DMS53 treated with DMSO at 0.1 percent for 48 hours (cell line): ENCODE data around the gene WFIKKN1.
"Not testable (repeated sequence)": the region's sequence is repeated elsewhere in the genome, so short reads cannot be mapped to it uniquely, and the experiment has no call there.

Experiments
- DNase-seq: peaks from one replicate; lab custom pipeline; 2025; ENCODE audit not compliant: unreplicated experiment; lab: John Stamatoyannopoulos, UW

Gene WFIKKN1

GRCh38 chr16:593807-594206 is 37.0 kb upstream of the WFIKKN1 start:
- DNase-seq, result no peak

GRCh38 chr16:595094-595528 is 35.7 kb upstream of the WFIKKN1 start:
- DNase-seq, result no peak

DNA sequence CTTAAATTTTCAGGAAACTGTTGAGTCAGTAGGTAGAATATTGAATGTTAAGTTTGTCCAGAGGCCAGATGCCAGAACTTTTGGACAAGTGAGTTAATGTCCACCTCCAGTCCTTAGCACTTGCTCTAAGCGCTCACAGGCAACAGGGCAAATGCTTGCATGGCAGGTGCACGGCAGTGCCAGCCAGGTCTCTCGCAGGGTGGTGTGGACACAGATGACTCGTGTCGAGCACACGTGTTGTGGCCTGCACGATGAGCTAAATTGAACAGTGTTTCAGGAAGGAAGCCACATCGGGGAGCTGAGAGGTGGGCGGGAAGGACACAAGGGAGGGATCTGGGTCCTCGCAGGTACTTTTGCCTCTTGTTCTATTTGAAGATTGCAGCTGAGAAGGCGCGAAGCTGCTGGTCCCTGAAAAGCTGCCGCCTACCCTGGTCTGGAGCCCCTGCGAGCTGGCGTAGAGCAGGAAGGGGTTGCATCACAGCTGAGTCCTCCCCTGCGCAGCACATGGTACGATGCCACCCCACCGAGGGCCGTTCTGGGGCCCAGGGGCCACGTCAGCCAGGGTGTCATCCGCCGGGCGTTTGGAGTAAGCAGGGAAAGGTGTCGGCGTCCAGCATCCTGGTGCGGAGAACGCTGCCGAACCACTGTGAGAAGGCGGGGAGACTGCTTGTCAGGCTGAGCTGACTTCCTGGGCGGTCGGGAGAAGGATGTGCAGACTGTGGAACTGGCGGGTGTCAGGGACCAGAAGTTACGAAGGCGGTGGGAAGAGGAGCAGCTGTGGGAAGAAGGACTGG is 34.6 kb upstream of the WFIKKN1 start:
- DNase-seq, result no peak

DNA sequence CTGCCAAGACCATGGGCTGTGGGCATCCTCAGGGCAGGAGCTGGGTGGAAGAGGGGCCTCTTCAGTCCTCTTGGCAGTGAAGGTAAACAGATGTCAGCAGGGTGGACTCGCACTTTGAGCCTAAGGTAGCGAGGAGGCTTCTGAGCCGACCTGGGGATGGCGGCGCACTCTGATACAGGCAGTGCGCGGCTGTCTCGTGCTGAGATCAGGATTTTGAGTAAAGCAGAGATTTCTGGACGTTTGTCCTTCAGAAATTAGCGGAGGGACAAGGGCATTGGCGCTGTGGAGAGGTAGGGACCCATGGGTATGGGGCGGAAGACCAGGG is 34.1 kb upstream of the WFIKKN1 start:
- no peak for DNase-seq

DNA sequence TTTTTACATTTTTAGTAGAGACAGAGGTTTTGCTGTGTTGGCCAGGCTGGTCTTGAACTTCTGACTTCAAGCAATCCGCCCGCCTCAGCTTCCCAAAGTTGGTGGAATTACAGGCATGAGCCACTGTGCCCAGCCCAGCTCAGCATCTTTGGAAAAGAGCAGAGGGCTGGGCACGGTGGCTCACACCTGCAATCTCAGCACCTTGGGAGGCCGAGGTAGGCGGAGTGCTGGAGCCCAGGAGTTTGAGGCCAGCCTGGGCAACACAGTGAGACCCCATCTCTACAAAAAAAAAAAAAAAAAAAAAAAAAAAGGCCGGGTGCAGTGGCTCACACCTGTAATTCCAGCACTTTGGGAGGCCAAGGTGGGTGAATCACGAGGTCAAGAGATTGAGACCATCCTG is 33.1 kb upstream of the WFIKKN1 start:
- DNase-seq, result not testable (repeated sequence)

DNA sequence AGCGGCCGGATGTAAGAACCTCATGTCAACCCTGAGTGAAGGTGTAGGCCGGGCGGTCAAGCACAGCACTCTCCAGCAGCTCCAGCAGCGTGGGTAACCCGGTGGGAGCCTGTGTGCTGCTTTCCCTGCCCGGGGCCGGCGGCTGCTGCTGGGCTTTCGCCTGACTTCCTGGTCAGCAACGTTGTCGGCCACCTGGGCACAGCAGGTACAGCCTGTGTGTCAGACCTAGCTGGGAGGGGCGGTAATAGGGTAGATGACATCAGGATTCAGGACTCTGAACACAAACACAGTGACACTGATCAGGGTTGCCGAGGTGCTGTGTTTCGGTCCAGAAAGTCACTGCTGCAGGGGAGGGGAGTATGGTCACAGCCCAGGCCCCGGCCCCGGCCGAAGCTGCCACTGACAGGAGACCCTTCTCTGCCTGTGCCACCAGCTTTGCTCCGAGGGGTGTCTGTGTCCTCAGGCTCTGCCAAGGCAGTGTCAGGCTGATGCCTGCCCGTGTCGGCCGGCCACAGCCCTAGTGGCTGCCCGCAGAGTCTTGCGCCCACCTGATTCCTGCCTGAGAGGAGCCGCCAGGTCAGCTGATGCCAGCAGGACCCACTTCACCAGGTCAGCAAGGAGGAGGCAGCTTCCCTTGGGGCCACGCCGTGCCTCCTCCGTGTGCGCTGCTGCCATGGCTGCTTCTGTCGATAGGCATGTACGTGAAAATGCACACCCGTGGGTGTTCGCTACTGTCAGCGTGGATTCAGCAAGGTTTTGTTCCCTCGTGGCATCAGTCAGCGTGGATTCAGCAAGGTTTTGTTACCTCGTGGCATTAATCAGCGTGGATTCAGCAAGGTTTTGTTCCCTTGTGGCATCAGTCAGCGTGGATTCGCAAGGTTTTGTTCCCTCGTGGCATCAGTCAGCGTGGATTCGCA is 31.7 kb upstream of the WFIKKN1 start:
- DNase-seq, result no peak

DNA sequence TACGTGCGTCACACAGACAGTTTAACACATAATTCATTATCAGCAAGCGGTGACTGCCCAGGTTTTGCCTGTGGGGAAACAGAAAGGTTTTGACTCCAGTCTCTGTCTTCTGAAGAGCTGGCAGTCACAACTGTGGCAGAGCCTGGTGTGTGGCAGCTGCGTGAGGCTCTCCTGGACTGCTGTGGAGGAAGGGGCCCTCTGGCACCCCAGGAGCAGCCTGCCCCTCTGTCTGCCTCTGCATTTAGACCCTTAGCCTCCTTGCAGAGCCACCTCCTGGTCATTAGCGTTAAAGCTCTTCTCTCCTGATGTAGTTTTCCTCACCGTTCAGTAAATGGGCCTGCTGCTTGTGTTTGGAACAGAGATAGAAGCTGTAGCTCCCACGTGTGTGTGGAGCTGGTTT is 30.0 kb upstream of the WFIKKN1 start:
- DNase-seq, result no peak

DNA sequence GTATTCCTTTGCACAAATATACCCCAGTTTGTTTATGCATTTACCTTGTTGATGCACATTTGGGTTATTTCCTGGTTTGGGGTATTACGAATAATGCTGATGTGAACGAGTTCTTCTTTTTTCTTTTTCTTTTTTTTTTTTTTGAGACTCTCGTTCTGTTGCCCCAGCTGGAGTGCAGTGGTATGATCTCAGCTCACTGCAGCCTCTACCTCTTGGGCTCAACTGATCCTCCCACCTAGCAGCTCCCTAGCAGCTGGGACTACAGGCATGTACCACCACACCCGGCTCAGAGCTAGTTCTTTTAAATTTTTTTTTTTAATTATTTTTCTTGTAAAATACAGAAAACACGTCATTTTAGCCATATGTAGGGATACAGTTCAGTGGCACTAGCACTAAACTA is 26.9 kb upstream of the WFIKKN1 start:
- no peak for DNase-seq

GRCh38 chr16:606656-607307 is 24.0 kb upstream of the WFIKKN1 start:
- DNase-seq, result no peak

DNA sequence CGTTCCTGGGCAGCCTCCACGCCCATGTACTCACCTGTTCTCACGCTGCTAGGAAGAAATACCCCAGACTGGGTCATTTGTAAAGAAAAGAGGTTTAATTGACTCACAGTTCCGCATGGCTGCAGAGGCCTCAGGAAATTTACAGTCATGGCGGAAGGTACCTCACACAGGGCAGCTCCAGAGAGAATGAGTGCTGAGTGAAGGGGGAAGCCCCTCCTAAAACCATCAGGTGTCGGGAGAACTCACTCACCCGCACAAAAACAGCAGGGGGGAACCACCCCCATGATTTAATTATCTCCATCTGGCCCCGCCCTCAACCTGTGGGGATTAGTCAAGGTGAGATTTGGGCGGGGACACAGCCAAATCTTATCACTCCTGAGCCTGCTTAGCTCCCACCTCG is 22.8 kb upstream of the WFIKKN1 start:
- no peak for DNase-seq

- DNase-seq, result no peak
Observed at GRCh38 chr16:609316-609715, 21.5 kb upstream of the WFIKKN1 start.

- no peak for DNase-seq
Observed at GRCh38 chr16:609984-610383, 20.8 kb upstream of the WFIKKN1 start.

- DNase-seq, result no peak
Observed at GRCh38 chr16:610513-611381, 20.0 kb upstream of the WFIKKN1 start.

DNA sequence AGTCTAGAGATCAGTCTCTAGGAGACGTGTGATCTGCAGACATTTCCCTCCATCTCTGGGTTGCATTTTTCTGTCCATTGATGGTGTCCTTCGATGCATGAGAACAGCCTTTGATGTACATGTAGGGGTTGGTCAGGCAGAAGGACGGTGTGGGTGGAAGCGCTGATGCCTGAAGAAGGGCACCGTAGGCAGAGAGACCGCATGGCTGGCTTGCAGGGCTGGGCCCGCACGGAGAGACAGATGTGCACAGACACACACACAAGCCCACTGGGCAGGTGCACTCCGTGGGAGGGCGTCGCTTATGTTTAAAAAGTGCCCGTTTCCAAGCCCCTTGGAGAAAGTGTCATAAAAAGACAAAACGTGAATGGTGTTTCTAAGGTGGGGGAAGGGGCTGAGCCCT is 15.7 kb upstream of the WFIKKN1 start:
- no peak for DNase-seq

DNA sequence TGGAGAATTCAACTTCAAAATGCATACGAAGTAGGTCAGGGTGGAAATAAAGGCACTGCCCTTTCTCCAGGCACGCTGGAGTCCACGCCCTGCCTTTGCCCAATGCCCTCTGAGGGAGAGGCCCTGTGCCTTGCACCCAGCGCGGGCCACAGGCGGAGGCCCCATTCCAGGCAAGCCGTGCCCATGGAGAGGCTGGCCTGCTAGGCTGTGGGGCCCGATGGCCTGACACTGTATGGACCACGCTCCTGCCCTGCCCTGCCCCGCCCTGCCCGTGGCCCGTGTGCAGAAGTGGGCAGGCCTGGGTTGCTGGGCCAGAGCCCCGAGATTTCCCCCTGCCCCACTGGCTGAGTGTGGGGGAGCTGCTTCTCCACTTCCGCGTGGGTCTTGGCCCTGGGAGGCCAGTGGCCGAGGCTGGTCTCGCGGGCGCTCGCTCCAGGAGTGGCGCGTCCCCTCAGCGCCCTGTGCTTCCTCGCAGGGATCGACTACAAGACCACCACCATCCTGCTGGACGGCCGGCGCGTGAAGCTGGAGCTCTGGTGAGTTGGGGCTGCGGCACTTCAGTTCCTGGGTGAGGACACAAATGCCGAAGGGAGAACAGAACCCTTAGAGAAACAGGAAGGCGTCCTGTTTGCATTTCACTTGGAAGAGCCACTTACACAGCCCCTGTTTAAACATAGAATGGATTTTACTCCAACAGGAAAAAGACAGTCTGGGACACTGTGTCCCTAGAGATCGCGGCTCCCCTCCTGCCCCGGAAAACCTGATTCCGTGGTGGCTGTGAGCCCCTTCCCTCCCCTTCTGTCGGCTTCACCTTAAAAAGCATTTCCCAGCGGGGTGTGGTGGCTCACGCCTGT is 13.8 kb upstream of the WFIKKN1 start:
- DNase-seq, result peak; percentile 67

DNA sequence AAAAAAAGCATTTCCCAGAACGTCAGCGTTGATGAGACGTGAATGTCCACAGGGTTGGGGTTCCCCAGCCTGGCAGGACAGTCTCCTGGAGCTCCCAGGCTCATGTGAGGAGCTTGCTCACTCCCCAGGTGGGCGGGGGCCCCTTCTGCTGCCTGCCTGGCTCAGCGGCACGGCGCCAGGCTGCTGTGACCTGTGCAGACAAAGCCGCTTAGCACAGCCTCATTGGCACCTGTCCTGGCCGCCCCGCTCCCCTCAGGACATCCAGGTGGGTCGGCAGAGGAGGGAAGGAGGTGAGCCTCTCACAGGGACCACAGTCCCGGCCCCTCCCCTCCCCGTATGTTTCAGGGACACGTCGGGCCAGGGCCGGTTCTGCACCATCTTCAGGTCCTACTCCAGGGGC is 12.9 kb upstream of the WFIKKN1 start:
- no peak for DNase-seq

DNA sequence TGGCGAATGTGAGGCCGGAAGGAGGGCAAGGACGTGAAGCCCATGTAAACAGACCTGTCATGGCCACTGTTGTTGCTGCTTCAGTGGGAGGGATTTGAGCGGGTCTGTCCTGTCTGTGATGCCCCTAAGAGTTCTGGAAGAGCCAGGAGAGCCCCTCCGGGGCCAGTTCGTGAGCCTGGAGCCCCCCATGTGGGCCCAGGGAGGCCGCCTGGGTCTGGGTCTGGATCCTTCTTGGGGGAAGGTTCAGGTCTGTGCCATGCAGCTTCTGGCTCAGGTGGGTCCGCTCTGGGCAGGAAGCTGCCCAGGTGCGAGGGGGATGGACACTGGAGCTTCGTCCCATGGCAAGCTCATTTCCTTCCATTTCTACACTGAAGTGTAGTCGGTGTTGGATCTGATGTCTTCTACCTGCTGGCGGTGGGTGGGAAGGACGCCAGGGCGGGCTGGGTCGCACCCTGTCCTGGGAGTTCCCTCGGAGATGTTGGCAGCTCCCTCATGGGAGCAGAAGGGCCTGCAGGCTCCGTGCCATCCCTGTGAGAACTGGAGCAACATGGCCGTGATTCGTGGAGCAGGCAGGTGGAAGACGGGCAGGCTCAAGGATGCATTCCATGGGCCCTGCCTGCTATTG is 11.2 kb upstream of the WFIKKN1 start:
- DNase-seq, result no peak

DNA sequence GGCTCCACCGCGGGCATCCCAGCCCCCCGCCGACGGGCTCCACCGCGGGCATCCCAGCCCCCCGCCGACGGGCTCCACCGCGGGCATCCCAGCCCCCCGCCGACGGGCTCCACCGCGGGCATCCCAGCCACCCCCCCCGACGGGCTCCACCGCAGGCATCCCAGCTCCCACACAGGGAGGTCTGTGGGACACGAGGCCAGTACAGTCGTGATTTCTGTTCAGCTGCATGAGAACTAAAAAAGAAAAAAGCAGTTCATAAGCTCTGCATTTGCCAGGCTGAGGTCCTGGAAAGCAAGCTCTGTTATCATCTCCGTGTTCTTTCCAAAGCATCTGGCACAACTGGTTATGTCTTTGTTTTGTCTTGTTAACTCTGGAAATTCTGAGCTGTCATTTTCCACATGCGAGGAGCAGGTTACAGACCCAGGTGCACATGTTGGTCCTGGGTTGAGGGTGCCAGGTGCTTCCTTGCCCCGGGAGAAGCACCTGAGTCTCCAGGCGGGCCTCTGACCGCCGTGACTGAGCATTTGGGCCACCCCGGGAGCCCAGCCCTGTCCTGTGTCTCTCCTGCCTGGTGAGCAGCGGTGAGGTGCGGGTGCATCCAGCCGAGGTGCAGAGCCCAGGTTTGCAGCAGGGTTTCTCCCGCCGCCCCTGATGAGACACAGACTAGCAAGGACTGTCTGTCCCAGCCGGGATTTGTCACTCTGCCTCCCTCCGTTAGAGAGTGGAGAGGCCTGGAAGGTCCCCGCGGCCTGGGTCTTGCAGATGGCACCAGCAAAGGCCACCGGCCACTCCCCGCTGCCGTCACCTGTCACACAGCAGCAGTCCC is 9.9 kb upstream of the WFIKKN1 start:
- no peak for DNase-seq
